ENCODE results near the gene NPAS3.

NPAS3 gene

DNA sequence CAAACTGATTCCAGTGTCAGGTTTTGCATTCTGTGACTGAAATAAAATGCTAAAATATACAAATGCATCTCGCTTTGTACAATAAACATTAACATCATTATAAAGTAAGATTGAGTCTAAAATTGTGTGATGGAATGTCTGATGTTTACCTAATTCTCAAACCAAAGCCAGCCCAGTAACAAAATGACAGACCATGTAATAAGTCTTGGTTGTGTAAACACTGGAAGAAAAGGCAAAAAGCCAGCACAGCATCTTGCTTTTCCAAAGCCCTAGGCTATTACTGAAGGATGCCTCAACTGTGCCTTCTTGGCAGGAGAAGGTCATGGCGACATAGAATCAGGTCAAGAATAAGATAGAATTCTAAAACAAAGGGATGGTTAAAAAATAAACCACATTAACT, 842.6 kb downstream of the NPAS3 start:
- DNase-seq = no peak

DNA sequence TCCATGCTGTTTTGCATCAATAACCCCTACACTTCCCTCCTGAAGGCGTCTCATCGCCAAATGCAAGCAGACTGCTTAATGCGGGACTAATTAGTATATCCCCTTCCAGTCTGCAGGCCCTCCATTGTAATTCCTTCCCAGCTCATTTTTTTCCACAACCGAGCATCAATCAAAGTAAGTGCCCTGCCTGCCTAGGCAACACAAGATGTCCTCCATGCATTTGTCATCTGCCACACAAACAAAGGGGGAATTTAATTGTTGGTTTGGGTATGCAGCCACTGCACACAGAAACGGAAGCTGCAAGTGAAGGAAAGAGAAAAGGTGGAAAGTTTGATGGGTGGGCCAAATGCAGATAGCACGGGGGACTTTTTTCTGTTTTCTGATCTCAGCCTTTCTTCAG, 844.2 kb downstream of the NPAS3 start:
- no peak for DNase-seq

DNA sequence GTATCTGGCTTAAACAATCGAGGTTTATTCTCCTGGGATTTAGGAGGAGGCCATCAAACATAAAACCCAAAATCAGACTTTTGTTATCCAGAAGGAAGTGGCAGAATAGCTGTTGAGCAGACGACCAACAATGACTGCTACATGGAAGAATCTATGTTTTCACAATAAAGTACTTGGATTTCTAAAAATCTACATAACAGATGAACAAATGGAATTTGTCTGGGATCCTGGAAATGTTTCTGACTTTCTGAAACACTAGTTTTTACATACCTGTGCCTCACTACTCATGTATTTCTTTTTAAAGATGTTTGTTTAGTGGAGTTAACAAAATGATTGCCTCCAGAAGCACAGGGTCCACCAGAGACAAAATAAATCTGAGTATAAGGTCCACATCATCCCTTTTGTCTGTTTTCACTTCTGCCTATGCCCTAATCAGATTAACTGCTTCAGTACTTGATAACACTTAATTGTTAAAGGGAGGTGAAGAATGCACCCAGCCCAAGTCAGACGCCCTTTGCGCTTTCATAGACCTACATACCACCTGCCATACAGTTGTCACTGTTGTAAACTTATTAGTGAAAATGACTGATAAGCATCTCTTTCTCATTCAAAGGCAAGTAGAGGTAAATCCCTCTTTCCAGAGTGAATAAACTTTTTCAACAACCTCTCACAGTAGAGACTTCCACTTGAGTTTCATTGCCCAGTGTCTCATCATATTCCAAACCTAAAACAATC, 847.6 kb downstream of the NPAS3 start:
- DNase-seq = peak; percentile 76

DNA sequence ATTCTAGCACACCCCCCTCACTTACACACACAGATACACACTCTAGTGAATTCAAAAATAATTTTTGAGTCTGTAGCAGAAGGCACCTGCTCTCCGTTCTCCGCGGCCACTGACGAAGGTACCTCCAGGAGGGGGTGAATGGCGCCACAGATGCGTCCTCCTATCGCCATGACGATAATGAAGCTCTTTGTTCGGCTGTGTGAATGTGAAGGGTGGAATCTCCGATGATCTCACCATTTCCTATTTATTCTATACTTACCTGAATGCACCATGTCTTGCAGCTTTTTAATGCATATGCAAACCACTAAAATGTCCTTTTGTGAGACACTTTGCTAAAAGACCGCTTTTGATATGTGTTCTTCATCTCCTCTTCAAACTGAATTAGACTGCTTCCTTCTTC, 849.5 kb downstream of the NPAS3 start:
- no peak for DNase-seq

DNA sequence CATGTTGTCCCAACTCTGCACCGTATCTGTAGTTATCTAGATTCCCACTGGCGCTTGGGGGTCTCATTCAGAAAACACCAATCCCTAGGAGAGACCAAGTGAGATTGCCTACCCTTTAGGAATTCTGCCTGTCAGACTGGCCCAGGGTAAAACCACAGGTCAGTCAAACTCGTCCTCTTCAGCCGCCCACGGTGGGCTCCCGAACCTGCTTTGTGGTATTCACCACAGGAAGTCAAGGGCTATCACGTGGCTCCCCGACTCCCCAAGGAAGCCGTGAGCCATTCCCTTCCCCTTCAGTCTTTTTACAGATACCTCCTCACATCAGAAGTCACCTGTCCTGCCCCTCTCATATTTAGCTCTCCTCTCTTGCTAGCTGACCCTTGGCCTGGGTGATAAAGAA, 852.3 kb downstream of the NPAS3 start:
- no peak for DNase-seq

DNA sequence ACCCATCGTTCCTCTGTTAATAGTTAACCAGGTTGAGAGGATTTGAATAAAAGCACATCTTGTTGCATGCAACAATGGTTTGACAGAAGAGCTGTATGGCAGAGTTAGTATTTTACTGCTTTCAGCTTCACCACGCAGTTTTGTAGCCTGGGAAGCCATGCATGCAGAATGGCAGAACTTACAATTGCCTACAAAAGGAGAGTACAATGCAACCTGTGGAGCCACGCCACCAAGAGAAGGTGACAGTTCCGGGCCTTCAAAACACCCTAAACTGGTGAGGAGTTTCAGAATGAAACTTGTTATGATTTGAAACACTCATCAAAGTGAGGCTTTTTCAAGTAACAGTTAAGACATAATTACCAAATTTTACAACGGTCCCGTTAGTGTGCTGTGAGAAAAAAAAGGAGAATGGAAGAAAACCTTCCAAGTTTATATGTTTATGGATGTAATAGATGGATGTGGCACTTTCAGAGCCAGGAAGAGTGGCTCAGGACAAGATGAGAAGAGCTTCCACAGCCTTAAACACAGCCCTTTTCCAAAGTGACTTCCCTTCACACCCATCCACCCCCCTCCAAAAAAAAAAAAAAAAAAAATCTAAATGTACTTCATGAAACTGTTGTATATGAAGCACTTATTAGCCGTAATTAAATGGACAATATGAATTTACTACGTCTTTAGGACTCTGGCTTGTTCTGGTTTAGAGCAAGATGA, 853.5 kb downstream of the NPAS3 start:
- no peak for DNase-seq

DNA sequence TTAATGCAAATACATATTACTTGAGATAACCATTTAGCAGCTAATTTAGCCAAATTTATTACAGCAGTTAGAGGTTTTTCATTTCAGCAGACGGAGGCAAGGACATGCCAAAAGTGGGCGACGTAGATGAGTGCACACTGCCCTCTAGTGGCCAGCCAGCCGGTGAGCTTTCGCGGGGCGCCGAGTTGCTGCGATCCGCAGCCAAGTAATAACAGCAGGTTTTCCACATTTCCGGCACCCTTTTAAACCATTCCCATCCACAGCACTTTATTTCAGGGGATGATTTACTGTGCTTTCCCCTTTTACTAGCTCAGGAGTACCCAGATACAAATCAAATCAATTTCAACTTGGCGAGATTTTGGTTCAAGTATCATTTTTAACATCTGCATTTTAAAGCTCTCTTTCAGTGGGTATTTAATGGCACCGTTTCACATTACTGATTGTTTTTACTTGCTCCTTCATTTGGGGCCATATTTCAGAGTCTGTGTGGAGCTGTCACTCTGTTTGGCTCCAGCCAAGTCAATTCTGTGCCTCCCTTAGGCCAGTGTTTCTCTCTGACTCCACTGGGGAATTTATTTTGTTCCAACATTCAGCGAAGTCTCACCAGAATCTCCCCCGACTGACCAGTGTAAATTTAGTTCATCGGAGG, 854.2 kb downstream of the NPAS3 start:
- DNase-seq = peak; percentile 48

DNA sequence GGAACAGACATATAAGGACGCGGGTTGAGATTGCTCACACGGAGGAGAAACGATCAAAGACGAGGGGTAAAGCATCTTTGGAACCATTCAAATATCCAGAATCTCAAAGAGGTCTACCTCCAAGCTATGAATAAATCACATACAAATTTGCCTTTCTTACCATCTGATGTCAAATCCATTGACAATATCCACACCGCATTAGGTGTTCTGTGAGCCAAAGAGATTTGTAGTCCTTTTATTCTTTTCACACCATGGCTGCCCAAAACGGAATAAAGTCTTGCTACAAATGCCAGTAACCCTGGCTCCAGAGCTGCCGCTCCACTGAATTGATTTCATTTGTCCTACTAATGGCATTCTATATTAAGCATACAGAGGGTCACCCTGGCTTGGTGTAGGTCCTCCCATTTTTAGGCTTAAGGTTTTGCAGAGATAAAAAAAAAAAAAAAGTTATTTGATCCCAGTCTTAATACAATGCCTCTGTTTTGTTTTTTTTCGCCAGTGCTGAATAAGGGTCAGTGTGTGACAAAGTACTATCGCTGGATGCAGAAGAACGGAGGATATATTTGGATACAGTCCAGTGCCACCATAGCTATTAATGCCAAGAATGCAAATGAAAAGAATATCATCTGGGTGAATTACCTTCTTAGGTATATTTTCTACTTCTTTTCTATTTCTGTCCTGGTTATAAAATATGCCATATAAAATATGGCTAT, 854.9 kb downstream of the NPAS3 start:
- no peak for DNase-seq

DNA sequence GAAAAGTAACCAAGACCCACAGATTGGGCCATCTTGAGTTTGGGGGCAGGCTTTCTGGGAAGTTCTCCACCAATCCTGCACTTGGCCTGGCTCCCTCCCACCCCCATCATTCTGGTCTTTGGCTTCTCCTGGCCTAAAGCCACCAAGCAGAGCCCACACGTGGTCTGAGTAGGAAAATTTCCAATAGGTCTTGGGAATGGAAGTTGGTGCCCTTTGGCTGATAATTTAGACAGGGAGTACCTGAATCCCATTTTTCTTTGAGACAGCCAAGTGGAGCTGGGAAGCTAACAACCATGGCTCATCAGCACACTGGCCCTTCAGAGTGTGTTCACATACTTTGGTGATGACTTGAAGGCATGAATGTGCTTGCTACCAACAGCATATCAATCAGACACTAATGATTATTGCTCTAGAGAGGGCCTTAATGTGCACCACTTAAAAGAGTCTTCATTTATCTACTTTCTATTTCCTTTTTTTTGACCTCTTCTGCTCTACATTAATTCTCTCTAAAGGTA, 856.2 kb downstream of the NPAS3 start:
- no peak for DNase-seq

DNA sequence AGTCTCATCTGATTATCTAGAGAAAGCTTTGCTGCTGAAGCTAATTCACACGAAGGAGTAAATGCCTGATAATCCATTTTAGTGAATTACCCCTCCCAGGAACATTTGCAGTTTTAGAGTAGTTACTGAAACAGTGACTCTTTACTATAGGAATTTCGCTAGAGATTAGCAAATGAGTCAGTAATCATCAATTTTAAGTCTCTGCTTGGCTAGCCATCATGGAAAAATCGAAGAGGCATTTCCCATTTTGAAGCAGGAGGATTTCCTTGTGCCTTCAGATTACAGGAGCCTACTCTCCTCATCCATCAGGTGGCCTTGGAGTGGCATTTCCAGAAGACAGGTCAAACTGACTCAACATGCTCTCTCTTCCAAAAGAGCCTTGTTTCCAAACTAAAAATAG, 857.7 kb downstream of the NPAS3 start:
- no peak for DNase-seq

DNA sequence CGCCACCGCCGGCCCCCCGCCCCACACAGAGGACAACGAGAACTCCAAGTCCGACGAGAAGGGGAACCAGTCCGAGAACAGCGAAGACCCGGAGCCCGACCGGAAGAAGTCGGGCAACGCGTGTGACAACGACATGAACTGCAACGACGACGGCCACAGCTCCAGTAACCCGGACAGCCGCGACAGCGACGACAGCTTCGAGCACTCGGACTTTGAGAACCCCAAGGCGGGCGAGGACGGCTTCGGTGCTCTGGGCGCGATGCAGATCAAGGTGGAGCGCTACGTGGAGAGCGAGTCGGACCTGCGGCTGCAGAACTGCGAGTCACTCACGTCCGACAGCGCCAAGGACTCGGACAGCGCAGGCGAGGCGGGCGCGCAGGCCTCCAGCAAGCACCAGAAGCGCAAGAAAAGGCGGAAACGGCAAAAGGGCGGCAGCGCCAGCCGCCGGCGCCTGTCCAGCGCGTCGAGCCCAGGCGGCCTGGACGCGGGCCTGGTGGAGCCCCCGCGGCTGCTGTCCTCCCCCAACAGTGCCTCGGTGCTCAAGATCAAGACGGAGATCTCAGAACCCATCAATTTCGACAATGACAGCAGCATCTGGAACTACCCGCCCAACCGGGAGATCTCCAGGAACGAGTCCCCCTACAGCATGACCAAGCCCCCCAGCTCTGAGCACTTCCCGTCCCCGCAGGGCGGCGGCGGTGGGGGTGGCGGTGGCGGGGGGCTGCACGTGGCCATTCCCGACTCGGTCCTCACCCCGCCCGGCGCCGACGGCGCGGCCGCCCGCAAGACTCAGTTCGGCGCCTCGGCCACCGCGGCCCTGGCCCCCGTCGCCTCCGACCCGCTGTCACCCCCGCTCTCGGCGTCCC, 861.3 kb downstream of the NPAS3 start:
- DNase-seq = no peak

DNA sequence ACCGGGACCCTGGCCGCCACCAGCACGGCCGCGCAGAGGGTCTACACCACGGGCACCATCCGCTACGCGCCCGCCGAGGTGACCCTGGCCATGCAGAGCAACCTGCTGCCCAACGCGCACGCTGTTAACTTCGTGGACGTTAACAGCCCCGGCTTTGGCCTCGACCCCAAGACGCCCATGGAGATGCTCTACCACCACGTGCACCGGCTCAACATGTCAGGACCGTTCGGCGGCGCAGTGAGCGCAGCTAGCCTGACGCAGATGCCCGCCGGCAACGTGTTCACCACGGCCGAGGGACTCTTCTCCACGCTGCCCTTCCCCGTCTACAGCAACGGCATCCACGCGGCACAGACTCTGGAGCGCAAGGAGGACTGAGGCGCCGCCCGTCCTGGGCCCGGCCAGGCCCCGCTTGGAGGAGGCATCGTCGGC, 862.1 kb downstream of the NPAS3 start:
- no peak for DNase-seq

DNA sequence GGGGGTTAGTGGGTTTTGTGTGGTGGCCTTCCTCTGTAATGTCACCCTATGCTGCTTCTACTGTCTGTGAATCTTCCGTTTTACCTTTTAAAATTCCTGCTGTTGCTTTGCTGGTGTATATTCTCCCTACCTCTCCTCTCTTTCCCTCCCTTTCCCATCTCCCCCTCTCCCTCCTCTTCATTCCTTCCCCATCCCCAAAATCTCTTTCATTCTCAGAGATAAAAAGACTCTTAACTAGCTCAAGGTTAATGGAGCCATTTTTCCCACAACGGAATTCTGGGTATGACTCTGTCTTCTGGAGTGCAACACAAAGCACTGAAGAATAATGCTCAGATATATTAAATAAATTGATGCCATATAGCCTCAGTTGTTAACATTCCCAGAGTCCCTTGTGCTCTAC, 864.1 kb downstream of the NPAS3 start:
- DNase-seq = no peak

DNA sequence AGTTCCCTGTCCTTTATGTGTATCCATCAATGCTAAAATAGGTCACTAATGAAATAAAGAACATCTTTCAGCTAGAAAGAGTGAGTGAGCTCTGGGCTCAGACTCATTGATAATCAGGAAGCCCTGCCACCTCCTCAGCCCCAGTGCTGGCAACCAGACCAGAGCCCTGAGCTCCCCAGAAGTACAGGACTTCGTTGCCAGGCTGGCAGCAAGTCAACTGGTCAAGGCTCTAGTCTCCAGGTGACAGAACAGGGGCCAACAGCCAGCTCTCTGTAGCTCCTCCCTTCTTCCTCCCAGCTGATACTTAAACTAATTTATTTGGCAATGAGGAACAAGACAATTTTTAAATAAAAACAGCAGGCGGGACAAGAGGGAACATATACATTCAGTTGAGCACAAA, 866.9 kb downstream of the NPAS3 start:
- no peak for DNase-seq

DNA sequence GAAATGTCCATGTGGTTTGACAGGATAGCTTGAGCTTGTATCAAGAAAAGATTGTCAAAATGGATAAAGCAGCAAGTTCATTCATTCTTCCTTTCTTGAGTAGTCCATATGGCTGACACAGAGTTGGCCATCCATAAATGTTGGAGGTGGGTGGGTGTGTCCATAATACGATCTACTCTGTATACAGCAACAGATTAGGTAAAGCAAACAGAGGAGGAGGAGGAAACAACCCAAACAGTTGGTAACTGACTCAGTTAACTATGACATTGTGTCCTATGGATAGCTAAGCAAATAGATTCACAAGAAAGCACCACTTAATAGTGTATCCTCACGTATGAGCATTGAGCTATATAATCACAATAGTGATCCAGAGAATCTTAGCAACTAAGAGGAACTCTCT, 868.2 kb downstream of the NPAS3 start:
- no peak for DNase-seq

DNA sequence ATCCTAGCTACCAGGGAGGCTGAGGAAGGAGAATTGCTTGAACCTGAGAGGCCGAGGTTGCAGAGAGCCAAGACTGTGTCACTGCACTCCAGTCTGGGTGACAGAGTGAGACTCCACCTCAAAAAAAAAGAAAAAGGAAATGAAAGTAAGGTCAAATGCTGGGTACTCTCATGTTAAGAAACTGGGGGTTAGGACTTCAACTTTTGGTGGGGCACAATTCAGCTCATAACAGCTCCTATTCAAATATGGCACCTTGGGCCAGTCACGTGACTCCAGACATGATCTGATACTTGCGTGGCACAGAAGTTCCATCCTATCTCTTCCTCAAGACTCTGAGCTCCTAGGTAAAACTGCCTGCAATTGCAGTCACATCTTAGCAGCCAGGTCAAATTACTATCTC, 869.5 kb downstream of the NPAS3 start:
- DNase-seq = no peak

DNA sequence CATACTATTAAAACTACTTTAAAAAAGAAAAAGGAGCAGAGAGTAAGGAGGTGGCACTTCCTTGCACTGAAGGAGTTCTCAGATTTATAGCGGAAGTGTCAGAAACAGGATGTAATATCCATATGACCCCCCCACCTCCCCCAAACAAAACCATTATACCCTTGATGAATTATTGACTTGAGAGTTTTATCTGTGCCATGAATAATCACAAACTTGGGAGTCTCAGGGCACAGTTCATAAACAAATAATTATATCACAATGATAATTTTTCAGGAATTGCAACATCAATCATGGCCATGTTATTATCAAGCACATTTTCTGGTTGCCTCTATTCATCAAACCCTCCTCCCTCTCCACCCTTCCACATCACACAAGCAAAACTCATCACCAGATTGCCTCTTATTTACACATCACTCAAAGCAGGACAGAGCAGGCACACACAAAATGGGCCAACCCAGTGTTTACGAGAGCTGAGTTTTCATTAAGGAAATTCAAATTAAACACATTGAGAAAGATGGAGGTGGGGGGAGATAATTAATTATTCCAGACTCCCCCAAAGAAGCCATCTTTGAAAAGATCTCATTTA, 870.8 kb downstream of the NPAS3 start:
- DNase-seq = no peak

DNA sequence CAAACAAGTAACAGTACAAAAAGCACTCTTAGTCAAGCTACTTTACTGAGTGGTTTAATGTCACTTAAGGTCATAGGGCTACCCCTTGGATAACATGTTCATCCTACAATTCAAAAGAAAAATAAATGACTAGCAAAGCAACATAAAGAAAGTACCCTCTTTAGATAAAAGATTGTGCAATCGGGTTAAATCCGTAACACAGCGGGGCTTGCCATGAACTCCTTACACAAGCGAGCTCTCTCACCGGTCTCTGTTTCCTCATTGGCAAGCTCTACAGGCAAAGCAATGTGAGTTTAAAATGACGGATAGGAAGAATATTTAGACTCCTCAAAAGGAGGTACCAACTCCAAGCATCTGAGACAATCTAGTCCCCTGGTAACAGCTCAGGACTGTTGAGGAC, 871.6 kb downstream of the NPAS3 start:
- DNase-seq = no peak

DNA sequence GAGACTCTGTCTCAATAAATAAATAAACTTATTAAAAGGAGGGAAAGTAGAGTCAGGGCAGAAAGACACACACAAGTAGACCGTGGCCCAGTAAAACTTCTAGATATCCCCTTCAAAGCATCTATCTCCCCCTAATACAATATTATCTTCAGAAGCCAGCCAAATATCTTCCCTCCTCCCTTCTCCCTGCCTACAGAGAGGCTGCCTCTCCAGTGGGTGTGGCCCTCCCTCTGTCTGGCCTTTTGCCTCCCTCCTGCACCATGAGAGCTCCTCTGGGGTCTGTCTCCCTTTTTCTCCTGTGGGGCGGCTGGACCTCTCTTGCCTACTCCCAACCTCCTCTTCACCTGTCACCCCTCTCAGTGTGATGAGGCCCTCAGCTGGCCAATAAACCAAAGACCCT, 873.0 kb downstream of the NPAS3 start:
- DNase-seq = no peak

DNA sequence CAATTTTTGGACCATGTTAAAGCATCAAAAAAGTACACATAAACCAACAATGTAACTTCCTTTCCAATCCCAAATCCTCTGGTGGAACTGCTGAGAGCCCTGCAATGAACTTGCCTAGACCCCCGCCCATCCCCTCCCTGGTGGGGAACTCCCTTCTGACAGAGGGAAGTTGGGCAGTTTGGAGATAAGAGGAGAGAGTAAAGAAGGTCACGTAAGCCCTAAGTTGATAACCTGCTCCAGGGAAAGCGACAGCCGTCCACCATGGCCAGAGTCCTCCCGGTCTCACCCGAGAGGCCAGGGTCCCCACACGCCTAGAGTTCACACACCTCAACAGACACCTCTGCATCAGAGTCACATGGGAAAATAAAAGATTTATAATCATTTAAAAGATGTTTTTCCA, 873.5 kb downstream of the NPAS3 start:
- DNase-seq = no peak

DNA sequence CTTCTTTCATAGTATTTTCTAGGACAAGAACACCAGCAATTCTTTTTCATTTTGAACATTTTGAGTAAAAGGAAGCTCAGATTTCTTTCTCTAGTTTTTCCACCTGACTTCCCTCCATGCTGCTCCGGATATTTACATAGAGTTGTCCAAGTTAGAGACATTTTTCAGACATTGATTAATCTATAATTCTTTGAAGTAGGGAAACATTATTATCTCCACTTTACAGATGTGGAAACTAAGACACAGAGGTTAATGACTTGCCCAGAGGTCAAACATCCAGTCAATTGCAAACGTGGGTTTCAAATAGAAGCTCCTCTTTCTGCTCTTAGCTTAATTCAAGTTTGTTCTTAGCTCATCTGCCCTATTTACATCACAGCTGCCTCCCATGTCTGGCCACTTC, 873.9 kb downstream of the NPAS3 start:
- DNase-seq = no peak

DNA sequence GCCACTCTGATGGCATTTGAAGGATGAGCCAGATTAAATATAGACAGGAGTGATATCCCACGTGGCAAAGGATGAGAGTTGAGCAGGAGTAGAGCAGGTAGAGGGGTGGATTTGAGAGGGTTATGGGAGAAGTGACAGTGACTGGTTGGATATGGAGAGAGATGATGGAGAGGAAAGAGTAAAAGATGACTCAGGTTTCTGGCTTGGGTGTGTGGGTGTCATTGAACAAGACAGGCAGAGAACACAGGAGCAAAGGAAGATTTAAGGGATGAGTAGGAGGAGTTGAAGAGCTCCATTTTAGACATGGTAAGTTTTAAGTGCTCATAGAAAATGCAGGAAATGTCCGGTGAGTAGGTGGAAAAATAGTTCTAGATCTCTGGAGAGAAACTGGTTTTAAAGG, 875.3 kb downstream of the NPAS3 start:
- DNase-seq = no peak

Data from NCI-H524 treated with DMSO at 0.1 percent for 48 hours (cell line).